ENCODE results near the gene KRT37.

KRT37 gene

GRCh38 chr17:41424111-41424635 lies at the start of gene KRT37:
TSS of gene KRT37 (minus strand) at chr17:41424585. CDS start at chr17:41424523, 62 bp downstream.
- no peak for DNase-seq

- DNase-seq: no peak
Measured at GRCh38 chr17:41468346-41468745, 44.0 kb upstream of the KRT37 start.

DNA sequence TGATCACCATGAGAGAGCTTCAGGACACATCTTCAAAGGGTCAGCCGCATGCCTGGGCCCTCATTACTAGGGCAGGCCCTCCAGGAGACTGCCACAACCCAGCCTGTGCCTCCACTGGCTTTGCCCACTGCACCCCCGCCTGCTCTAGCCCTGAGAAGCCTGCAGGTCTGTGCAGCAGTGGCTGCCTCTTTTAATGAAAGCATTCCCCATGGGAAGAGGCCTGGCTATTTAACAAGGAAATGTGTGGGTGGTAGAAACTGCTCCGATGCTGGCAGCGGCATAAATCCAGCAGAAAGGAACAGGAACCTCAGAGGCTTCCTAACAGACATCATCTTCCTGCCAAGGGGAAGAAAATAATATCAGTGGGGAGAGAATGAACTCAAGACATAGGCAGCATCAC lies 43.2 kb upstream of the KRT37 start:
- DNase-seq: no peak

DNA sequence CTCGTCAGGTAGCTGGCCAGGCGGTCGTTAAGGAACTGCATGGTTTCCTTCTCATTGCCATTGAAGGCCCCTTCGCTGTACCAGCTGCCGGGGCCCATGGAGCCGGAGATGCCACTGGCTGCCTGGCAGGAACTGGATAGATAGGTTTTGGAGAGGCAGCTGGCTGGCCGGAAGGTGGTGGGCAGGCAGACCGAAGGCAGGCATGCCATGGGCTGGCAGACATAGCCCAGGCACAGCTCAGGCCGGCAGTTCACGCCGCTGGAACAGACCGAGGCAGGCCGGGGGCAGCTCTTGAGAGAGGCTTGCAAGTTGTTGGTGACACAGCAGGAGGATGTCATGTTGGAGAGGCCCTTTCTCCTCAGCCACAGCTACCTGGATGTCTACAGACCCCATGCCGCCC lies 42.6 kb upstream of the KRT37 start, which contains the start of gene KRT32:
TSS of gene KRT32 (minus strand) at position 399 of the 400 bp plus-strand sequence. CDS start at position 338, 61 bp downstream.
- no peak for DNase-seq

DNA sequence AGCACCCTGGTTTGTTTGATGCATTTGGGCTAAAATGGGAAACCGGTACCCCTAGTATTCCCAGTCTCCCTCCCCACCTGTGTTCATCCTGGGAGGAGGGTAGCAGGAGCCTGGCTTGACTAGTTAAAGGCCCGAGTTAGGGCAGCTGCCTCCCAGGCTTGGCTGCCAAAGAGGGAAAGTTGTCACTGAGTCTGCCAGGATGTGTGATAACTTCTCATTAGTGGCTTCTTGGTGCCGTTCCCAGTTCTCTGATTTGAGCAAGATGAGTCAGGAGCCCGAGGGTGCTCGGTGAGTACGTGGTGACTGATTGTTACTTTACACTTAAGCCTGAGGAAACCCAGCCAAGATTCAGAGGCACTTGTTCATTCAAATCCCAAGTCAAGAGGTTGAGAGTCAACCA lies 40.3 kb upstream of the KRT37 start:
- DNase-seq: no peak

DNA sequence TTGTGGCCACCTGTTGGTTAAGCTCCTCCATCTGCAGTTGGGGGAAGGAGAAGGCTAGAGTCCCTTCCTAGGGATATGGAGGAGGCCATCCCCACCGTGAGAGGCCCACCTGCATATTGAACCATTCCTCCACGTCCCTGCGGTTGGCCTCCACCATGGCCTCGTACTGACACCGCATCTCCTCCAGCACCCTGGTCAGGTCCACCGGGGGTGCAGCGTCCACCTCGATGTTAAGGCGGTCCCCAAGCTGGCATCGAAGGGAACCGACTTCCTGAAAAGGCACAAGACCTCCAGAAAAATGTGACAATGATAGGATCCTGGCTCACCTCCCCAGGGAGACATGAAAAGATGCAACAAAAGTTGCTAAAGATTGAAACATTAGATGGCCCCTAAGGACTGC lies 39.8 kb upstream of the KRT37 start:
- no peak for DNase-seq

- no peak for DNase-seq
Measured at GRCh38 chr17:41463746-41464145, 39.4 kb upstream of the KRT37 start.

GRCh38 chr17:41462705-41463104 lies 38.3 kb upstream of the KRT37 start:
- no peak for DNase-seq

DNA sequence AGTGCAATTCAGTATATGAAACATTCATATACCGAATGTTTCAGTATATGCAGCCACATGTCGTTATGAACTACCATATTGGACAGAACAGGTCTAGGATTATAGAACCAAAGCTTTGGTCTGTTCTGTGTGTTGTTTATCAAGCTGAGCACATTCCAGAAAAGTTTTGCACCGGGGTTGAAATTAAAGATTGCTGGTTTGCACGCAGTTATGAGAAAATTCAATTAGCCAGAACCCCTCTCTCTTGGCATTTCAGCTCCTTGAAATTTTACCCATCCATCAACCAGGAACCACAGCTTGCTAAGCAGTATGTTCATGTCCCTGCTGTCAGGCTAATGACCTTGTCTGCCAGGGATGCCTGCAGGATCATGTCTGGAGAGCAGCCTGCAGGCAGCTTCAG lies 33.3 kb upstream of the KRT37 start:
- no peak for DNase-seq

DNA sequence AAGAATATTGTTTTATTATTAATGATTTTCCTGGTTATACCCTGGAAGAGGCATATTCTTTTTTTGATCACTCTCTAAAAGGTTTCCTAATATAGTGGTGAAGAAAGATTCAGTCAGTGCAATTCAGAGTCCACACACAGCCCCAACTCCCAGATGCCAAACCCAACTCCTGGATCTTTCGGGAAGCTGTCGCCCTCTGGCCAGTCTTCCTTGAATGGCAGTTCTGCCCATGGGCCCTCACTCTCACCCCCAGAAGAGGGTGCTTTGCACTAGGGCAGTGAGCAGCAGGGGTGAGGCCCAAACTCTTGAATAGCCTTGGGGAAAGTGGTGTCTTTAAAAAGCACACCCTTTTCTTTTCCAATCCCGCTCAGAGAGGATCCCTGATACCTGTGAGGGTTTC lies 31.8 kb upstream of the KRT37 start:
- no peak for DNase-seq

- DNase-seq: no peak
Measured at GRCh38 chr17:41455236-41455635, 30.9 kb upstream of the KRT37 start.

DNA sequence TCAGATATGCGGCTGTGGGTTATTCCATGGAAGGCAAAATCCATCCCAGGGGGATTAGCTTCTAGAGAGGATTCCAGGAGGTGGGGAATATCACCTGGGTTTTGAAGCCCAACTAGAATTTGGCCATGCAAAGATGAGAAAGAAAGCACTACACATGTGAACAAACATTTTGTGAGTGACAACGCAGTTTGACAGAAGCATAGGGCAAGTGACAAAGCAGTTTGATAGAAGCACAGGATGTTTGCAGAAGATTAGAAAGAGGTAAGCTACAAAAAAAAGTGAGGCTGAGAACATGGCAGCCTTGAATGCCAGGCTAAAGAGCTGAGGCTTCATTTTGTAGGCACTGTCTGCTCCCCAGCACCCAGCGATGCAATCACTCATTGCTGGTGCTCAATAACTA lies 28.7 kb upstream of the KRT37 start:
- no peak for DNase-seq

DNA sequence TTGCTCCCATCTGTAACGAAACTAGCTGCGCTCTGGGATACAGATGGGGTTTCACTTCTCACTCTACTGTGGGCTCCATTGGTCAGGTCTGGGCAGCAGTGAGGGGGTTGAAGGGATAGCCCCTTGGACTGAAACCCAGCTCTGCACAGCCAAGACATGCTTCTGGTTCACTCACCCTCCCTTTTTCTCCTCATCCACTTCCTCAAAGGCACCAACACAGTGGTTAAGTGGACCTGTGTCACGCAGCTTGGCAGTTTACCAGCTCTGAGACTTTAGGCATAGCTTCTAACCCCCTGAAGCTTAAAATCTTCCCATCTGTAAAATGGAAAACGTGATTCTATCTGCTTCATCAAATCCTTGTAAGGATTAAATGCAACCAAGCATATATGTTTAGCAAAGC lies 27.9 kb upstream of the KRT37 start:
- no peak for DNase-seq

- DNase-seq: no peak
Measured at GRCh38 chr17:41451154-41451728, 26.9 kb upstream of the KRT37 start.

GRCh38 chr17:41449008-41449407 lies 24.6 kb upstream of the KRT37 start:
- DNase-seq: no peak

DNA sequence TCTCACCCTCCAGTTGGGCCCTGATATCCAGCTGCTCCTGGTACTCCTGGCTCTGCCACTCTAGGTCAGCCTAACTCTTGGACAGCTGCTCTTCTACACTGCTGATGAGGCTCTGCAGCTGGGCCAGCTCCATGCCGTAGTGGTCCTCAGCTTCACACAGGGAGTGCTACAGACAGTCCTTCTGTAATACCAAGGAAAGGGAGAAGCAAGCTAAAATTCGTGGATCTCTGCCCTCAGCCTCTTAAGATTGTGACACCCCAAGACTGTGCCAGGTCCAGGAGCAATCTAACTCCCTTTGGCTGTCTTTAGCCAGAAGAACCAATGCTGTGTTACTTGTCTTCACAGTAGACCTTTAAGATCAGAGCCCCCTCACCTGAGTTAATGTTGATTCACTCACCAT lies 24.1 kb upstream of the KRT37 start:
- DNase-seq: no peak

DNA sequence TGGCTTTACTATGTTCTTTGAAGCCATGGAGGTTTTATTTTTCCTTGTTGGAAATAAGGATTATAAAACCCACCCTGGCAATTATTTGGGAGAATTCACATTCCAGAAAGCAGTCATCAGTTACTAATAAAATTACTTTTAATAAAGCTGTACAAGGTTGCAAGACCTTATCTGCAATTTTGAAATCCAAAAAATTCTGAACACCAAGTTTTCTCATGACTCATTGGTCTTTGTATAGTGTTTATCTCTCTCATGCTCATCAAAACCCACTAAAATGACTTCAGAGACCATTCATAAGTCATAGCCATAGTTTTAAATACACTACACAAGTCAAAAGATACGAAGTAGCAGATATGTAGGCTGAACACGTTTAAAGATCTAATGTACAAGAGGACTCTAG lies 22.4 kb upstream of the KRT37 start:
- no peak for DNase-seq

DNA sequence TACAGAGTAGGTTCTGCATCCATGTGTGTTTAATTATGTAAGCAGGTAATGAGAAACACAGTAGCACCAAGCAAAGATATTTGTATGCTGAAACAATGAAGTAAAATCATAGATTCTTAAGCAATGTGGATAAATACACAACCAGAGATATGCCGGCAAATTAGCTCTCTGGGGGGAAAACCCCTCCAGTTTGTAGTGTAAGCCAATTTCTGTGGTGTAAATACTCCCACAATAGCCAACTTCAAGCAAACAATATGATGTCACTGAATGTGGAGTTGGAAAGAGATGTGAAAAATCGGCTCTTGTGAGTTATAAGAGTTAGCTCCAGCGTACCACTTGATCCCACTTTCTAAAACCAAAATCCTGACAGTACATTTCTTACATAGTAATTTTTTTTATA lies 20.3 kb upstream of the KRT37 start:
- no peak for DNase-seq

GRCh38 chr17:41444186-41444585 lies 19.8 kb upstream of the KRT37 start:
- no peak for DNase-seq

DNA sequence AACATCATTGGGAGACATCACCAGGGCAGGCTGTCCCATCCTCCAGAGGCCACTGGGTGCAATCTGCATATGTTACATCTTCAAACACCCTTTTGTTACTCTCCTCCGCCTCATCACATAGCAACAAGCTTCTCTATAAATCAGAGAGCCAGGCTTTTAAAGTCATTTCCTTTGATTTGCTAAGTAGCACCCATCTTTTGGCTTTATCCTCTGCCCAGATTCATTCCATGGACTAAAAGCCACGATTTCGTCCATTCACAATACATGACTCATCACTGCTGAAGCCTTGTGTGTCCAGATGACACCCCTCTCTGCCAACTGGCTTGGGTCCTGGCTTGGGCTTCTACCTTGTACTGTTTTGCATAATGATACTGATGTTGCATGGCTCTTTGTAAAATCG lies 18.4 kb upstream of the KRT37 start:
- DNase-seq: no peak

DNA sequence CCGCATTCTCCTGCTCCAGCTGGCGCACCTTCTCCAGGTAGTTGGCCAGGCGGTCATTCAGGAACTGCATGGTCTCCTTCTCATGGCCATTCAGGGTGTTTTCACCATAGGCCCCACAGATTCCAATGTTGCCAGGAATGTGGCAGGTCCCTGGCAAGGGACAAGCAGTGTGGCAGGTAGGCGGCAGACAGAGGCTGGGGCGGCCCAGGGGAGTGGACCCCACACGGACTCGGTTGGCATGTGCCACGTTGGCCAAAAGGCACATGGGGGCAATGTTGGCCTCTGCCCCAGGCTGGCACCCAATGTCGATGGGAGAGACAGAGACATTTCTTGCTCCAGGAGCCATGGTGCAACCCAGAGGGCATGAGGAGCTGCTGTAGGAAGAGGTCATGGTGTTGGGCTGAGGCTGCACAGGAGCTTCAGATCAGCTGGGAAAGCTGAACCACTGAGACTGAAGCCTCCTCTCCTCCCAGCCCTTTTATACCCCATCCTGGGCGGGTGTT lies 16.2 kb upstream of the KRT37 start, which contains the start of gene KRT38:
TSS of gene KRT38 (minus strand) at position 453 of the 503 bp plus-strand sequence. CDS start at position 391, 62 bp downstream.
- no peak for DNase-seq

DNA sequence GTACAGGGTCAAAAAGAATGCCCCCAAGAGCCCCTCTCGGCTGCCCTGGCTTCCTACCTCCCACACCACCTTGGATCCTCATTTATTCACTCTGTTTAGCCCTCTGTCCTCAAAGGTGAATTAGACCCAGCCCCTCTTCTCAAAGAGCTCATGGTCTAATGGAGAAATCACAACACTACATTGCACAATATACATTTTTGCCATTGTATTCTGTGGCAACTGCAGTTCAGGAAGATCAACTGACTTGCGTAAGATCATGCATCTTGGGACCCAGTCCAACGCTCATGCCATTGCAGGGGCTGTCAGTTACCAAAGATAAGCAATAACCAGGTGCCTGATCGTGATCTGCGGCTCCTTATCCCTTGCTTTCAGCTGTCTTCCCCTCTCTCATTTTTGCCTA lies 15.0 kb upstream of the KRT37 start:
- no peak for DNase-seq

DNA sequence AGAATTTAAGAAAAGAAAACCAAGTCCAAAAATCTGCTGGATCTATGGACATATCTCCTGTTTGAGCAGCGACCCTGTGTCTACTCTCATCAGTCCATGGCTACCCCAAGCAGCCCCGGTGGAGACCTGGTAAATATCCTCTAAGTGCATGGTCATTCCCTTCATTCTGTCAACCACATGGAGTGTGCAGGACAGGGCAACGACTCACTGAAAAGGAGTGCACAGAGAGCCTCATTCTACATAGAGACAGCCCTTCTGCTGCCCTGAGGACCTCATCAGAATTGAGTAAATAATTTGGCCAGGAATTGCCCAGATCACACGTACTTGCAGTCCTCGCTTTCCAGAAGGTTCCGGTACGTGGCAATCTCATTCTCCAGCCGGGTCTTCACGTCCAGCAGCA lies 13.4 kb upstream of the KRT37 start:
- no peak for DNase-seq

- no peak for DNase-seq
Measured at GRCh38 chr17:41437254-41437653, 12.9 kb upstream of the KRT37 start.

- no peak for DNase-seq
Measured at GRCh38 chr17:41434415-41434814, 10.0 kb upstream of the KRT37 start.

Data from NCI-H1417 (cell line).